Stimulated activated memory B cell treated with anti-CD40 and anti-IgM and Interleukin-4, amounts not matched to agents 10 μg/mL and 1 μg/mL and 100 μg/mL, for 72 hours (primary cell): ENCODE results near the gene TRAF7.
A peak's percentile ranks its signal among the peaks of the same experiment; 100 is the strongest.

ENCODE experiments used
- ATAC-seq: fragments of 150-1000 bp; cut with Tn5 transposase; 2 replicates; pipeline ENCODE4 v1.10.0; 2021
- H3K27ac Mint-ChIP-seq: one replicate; pipeline ENCODE4 v1.8.0; 2022; ENCODE audit warnings: mild to moderate bottlenecking, mixed read lengths
- H3K27me3 Mint-ChIP-seq: one replicate; pipeline ENCODE4 v1.8.0; 2022; ENCODE audit warnings: mixed read lengths
- H3K36me3 Mint-ChIP-seq: one replicate; pipeline ENCODE4 v1.8.0; 2022; ENCODE audit warnings: mixed read lengths
- H3K4me1 Mint-ChIP-seq: one replicate; pipeline ENCODE4 v1.8.0; 2022; ENCODE audit warnings: mixed read lengths
- H3K4me3 Mint-ChIP-seq: one replicate; pipeline ENCODE4 v1.8.0; 2022; ENCODE audit warnings: mild to moderate bottlenecking, moderate library complexity, mixed read lengths
- H3K9me3 Mint-ChIP-seq: one replicate; pipeline ENCODE4 v1.8.0; 2022; ENCODE audit warnings: mixed read lengths

Gene TRAF7

DNA sequence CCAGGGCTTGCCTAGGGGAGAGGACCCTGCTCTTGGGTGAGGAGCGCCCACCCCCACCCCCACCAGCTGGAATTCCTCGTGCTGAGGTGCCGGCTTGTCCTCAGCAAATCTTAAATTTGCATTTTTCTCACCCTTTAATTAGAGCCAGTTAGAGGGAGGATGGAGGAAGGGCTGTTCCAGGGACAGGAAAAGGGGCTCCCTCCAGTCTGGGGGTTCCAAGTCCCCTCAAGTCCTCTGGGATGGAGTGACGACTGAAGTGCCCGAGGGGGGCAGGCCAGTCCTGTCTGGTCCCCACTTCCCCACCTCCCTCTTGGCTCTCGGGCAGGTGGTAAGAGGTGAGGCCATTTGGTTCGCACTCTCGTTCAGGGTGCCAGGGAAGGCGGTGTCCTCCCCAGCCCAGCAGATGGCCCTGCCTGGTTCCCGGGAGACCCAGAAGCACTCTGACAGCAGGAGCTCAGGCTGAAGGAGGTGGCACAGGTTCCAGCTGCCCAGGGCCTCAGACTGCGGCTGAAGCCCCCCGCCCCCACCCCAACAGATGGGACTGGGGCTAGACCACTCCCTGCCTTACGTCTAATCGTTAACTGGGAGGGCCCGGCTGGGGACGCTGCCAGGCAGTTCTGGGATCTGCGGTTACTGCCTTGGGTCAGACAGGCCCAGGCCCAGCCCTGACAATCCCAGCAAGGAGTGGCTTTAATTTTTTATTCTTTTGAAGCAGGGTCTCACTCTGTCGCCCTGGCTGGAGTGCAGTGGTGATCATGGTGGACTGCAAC, 5.0 kb upstream of the TRAF7 start:
- H3K36me3 Mint-ChIP-seq, result peaks cover 29% of the 10 kb centered on the region
- H3K4me3 Mint-ChIP-seq, result peak overlapping the region; percentile 67
- ATAC-seq, result no peak
- H3K27me3 Mint-ChIP-seq, result no peaks in the 10 kb centered on the region
- no peaks in the 10 kb centered on the region for H3K9me3 Mint-ChIP-seq
- peak overlapping the region; percentile 84 for H3K27ac Mint-ChIP-seq
- H3K4me1 Mint-ChIP-seq, result peaks cover 50% of the 10 kb centered on the region

GRCh38 chr16:2151188-2152091, 4.1 kb upstream of the TRAF7 start:
- H3K36me3 Mint-ChIP-seq, result peaks cover 29% of the 10 kb centered on the region
- ATAC-seq, result no peak
- peak overlapping the region; percentile 84 for H3K27ac Mint-ChIP-seq

GRCh38 chr16:2152695-2153506, 2.7 kb upstream of the TRAF7 start:
- Mint-ChIP-seq H3K36me3 (peaks cover 29% of the 10 kb centered on the region), H3K9me3 (no peaks in the 10 kb centered on the region), H3K4me1 (peaks cover 70% of the 10 kb centered on the region), H3K4me3 (peak overlapping the region; percentile 67), H3K27me3 (no peaks in the 10 kb centered on the region), H3K27ac (peak overlapping the region; percentile 84)
- ATAC-seq, result no peak

More at GRCh38 chr16:2151188-2152091, 4.1 kb upstream of the TRAF7 start:
- Mint-ChIP-seq H3K4me3 (peak overlapping the region; percentile 67), H3K27me3 (no peaks in the 10 kb centered on the region), H3K9me3 (no peaks in the 10 kb centered on the region), H3K4me1 (peaks cover 55% of the 10 kb centered on the region)

DNA sequence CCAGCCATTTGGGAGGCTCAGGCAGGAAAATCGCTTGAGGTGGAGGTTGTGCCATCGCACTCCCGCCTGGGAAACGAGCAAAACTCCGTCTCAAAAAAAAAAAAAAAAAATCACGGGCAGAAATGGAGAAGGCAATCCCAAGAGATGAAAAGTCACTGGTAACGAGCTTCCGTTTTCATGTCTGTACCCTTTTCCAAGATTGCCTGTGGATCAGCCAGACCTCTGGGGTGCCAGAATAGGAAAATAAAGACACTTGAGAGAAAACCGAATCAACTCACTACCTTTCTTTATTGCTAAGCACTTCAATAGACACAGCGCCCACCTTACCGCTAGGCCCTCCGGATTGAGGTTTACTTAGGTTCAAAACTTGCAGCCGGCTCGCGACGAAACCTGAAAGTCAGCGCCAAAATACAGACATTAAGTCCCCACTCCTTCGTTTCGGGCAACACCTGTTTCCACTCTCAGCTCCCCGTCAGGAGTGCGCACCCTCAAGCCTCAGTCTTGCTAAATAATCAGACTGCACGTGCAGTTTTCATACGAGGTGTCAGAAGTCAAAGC, 970 bp upstream of the TRAF7 start:
- Mint-ChIP-seq H3K4me1 (peaks cover 78% of the 10 kb centered on the region), H3K27me3 (no peaks in the 10 kb centered on the region), H3K36me3 (peaks cover 29% of the 10 kb centered on the region), H3K9me3 (no peaks in the 10 kb centered on the region), H3K4me3 (peak overlapping the region; percentile 67), H3K27ac (peak overlapping the region; percentile 84)
- ATAC-seq, result no peak

- Mint-ChIP-seq H3K4me3 (peak overlapping the region; percentile 95), H3K36me3 (peaks cover 26% of the 10 kb centered on the region), H3K27me3 (no peaks in the 10 kb centered on the region), H3K4me1 (peaks cover 76% of the 10 kb centered on the region), H3K27ac (peak overlapping the region; percentile 84), H3K9me3 (no peaks in the 10 kb centered on the region)
- no peak for ATAC-seq
Observed at GRCh38 chr16:2155977-2156848, 631 bp downstream of the TRAF7 start.

DNA sequence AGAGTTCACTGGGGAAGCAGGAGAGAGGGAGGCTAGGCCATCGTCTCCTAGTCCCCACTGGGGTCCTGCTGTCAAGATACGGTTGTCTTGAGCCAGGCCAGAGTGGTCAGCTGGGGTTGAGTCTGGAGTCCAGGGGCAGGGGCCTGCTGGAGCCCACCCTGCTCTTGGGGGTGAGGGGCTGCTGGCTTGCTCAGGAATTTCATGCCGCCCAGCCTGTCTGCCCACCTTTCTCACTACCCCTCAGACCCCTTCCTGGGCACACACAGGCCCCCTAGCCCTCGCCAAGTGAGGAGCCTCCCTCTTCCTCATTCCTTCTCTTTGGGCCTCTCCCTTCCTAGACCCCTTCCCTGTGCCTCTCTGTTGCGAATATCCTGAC, 1.3 kb downstream of the TRAF7 start:
- H3K36me3 Mint-ChIP-seq, result peaks cover 22% of the 10 kb centered on the region
- no peaks in the 10 kb centered on the region for H3K27me3 Mint-ChIP-seq
- ATAC-seq, result no peak
- H3K4me3 Mint-ChIP-seq, result peak overlapping the region; percentile 95
- H3K27ac Mint-ChIP-seq, result peak overlapping the region; percentile 84
- H3K9me3 Mint-ChIP-seq, result no peaks in the 10 kb centered on the region
- peaks cover 76% of the 10 kb centered on the region for H3K4me1 Mint-ChIP-seq

DNA sequence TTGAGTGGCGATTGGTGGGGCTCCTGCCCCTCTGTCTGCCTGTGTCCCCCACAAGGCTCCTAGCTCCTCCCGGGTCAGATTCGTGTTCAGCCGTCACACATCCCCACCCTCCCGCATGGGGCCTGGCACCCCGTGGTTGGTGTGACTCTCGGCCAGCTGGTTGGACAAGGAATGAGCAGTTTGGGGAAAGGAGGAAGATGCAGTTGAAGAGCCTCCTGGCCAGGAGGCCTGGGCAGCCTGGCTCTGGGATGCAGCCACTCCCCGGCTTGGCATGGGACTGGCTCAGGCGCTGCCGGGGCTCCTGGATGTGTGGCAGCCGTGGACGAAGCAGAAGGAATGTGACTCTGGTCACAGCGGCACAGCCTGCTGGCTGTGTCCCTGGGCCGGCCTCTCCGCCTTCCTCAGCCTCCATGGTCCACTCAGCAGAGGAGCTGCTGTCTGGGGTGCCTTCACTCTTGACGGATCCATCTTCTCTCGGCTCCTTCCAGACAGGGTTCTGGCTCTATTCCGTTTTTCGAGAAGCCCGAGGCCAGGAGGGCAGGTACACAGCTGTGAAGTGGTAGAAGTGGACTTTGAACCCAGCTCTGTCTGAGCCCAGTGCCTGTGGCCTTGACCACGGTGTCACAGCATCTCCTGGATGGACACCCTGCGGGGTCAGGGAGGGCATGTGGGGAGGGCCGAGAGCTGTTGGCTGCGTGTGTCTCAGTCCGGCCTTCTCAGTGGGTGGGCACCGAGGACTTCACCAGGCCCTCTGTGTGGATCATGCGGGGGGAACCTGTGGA, 2.1 kb downstream of the TRAF7 start:
- no peak for ATAC-seq
- H3K36me3 Mint-ChIP-seq, result peaks cover 17% of the 10 kb centered on the region
- H3K27me3 Mint-ChIP-seq, result no peaks in the 10 kb centered on the region
- H3K27ac Mint-ChIP-seq, result peak overlapping the region; percentile 84
- no peaks in the 10 kb centered on the region for H3K9me3 Mint-ChIP-seq
- H3K4me1 Mint-ChIP-seq, result peaks cover 76% of the 10 kb centered on the region
- peak overlapping the region; percentile 95 for H3K4me3 Mint-ChIP-seq

DNA sequence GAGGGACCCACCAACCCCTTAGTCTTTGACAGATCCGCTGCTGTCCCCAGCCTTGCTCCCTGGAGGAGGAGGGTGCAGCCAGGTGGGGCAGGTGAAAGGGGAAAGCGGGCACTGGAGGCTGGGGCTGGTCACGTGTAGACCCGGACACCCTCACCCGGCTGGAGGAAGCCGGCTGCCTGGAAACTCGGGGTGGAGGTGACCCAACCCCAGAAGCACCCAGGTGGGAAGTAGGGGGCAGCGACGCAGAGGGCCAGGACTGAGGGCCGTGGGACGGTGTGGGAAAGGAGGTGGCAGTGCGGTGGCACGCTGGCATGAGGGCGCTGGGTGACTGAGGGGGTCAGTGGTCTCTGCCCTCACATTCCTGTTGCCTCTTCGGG, 2.7 kb downstream of the TRAF7 start:
- no peak for ATAC-seq
- Mint-ChIP-seq H3K4me3 (peak overlapping the region; percentile 95), H3K27ac (peak overlapping the region; percentile 84), H3K9me3 (no peaks in the 10 kb centered on the region), H3K36me3 (peaks cover 12% of the 10 kb centered on the region), H3K4me1 (peaks cover 70% of the 10 kb centered on the region), H3K27me3 (no peaks in the 10 kb centered on the region)

- H3K9me3 Mint-ChIP-seq, result no peaks in the 10 kb centered on the region
- H3K4me1 Mint-ChIP-seq, result peaks cover 59% of the 10 kb centered on the region
- H3K27ac Mint-ChIP-seq, result peak overlapping the region; percentile 84
- ATAC-seq, result no peak
- peaks cover 1% of the 10 kb centered on the region for H3K36me3 Mint-ChIP-seq
- no peaks in the 10 kb centered on the region for H3K27me3 Mint-ChIP-seq
- peak overlapping the region; percentile 57 for H3K4me3 Mint-ChIP-seq
Observed at GRCh38 chr16:2159175-2159838, 3.7 kb downstream of the TRAF7 start.

DNA sequence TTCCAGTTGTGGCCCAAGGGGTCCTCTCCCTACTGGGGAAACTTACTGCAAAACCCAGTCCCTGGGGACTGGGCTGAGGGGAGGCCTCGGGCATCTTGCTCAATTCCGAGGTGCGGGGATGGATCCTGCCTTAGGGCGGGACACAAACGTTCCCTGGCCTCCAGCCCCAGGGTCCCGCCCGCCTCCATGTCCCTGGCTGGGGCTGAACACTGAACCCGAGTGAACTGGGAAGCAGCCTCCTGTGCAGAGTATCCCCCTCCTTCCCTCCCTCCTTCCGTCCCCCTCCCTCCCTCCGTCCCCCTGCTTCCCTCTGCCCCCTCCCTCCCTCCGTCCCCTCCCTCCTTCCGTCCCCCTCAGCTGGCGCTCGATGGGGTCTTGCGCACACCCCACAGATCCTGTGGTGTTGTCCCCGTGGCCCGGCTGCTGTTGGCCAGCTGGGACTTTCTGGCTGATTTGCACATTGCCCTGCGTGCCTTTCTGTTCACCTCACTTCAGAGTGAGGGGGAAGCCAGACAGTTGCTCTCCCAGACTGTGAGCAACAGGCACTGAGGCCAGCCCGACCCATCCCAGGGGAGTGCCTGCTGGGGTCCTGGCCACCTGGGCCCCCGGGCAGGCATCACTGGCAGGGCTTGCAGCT, 5.5 kb downstream of the TRAF7 start:
- H3K27ac Mint-ChIP-seq, result peak overlapping the region; percentile 82
- no peaks in the 10 kb centered on the region for H3K27me3 Mint-ChIP-seq
- peak overlapping the region; percentile 70 for H3K4me3 Mint-ChIP-seq
- peaks cover 58% of the 10 kb centered on the region for H3K4me1 Mint-ChIP-seq
- ATAC-seq, result peak; percentile 54
- peaks cover 3% of the 10 kb centered on the region for H3K36me3 Mint-ChIP-seq
- H3K9me3 Mint-ChIP-seq, result no peaks in the 10 kb centered on the region

GRCh38 chr16:2161911-2162310, 6.3 kb downstream of the TRAF7 start:
- H3K36me3 Mint-ChIP-seq, result peaks cover 6% of the 10 kb centered on the region
- no peaks in the 10 kb centered on the region for H3K27me3 Mint-ChIP-seq
- no peak for ATAC-seq
- peak overlapping the region; percentile 82 for H3K27ac Mint-ChIP-seq
- H3K9me3 Mint-ChIP-seq, result no peaks in the 10 kb centered on the region
- peaks cover 49% of the 10 kb centered on the region for H3K4me1 Mint-ChIP-seq
- H3K4me3 Mint-ChIP-seq, result no peak overlapping the region

- ATAC-seq, result no peak
- Mint-ChIP-seq H3K4me1 (peaks cover 41% of the 10 kb centered on the region), H3K27ac (peak overlapping the region; percentile 82), H3K4me3 (no peak overlapping the region), H3K27me3 (no peaks in the 10 kb centered on the region), H3K36me3 (peaks cover 7% of the 10 kb centered on the region), H3K9me3 (no peaks in the 10 kb centered on the region)
Observed at GRCh38 chr16:2162676-2163118, 7.1 kb downstream of the TRAF7 start.
